Measurements from ENCODE around the gene CASKIN1.

Gene CASKIN1

GRCh38 chr16:2194166-2194834 is 2.1 kb downstream of the CASKIN1 start:
- Histone ChIP-seq H3K27ac (replicated peaks) (no peak overlapping the region), H3K4me3 (replicated peaks; ENCODE audit: insufficient read depth, low read length) (no peak overlapping the region), H3K27me3 (ENCODE audit: insufficient read depth, poor library complexity, severe bottlenecking) (peaks cover 35% of the 10 kb centered on the region)
- DNase-seq (ENCODE audit: low read depth in 1 of 2, low spot score in 1 of 2), result no peak
- no peak for TF ChIP-seq GABPA (IDR thresholded peaks at IDR 0.05; ENCODE audit: low read depth)
- TF ChIP-seq REST (IDR thresholded peaks at IDR 0.05; ENCODE audit: insufficient replicate concordance, low read depth), result no peak
- TF ChIP-seq SPI1 (IDR thresholded peaks at IDR 0.05; ENCODE audit: borderline replicate concordance, low read depth), result no peak
- TF ChIP-seq CTCF (IDR thresholded peaks at IDR 0.05; ENCODE audit: insufficient read depth, low read length), result no peak
- TF ChIP-seq POLR2AphosphoS5 (IDR thresholded peaks at IDR 0.05; ENCODE audit: low read depth), result no peak

- no peak for TF ChIP-seq CTCF (IDR thresholded peaks at IDR 0.05; ENCODE audit: insufficient read depth, low read length)
- no peak for TF ChIP-seq SPI1 (IDR thresholded peaks at IDR 0.05; ENCODE audit: borderline replicate concordance, low read depth)
- no peak for TF ChIP-seq GABPA (IDR thresholded peaks at IDR 0.05; ENCODE audit: low read depth)
- TF ChIP-seq REST (IDR thresholded peaks at IDR 0.05; ENCODE audit: insufficient replicate concordance, low read depth), result no peak
- no peak for TF ChIP-seq POLR2AphosphoS5 (IDR thresholded peaks at IDR 0.05; ENCODE audit: low read depth)
- Histone ChIP-seq H3K27ac (replicated peaks) (no peak overlapping the region), H3K4me3 (replicated peaks; ENCODE audit: insufficient read depth, low read length) (no peak overlapping the region), H3K27me3 (ENCODE audit: insufficient read depth, poor library complexity, severe bottlenecking) (peaks cover 19% of the 10 kb centered on the region)
- DNase-seq (ENCODE audit: low read depth in 1 of 2, low spot score in 1 of 2), result no peak
These were observed 5.0 kb downstream of the CASKIN1 start for GRCh38 chr16:2191446-2191706.

GRCh38 chr16:2190659-2191445 is 5.6 kb downstream of the CASKIN1 start:
- DNase-seq (ENCODE audit: low read depth in 1 of 2, low spot score in 1 of 2), result no peak
- no peak for TF ChIP-seq POLR2AphosphoS5 (IDR thresholded peaks at IDR 0.05; ENCODE audit: low read depth)
- TF ChIP-seq CTCF (IDR thresholded peaks at IDR 0.05; ENCODE audit: insufficient read depth, low read length), result no peak
- TF ChIP-seq GABPA (IDR thresholded peaks at IDR 0.05; ENCODE audit: low read depth), result no peak
- TF ChIP-seq REST (IDR thresholded peaks at IDR 0.05; ENCODE audit: insufficient replicate concordance, low read depth), result no peak
- TF ChIP-seq SPI1 (IDR thresholded peaks at IDR 0.05; ENCODE audit: borderline replicate concordance, low read depth), result no peak
- no peak overlapping the region for H3K4me3 ChIP-seq (replicated peaks; ENCODE audit: insufficient read depth, low read length)
- H3K27ac ChIP-seq (replicated peaks), result no peak overlapping the region
- H3K27me3 ChIP-seq (ENCODE audit: insufficient read depth, poor library complexity, severe bottlenecking), result peaks cover 19% of the 10 kb centered on the region
